GM12892 (cell line): ENCODE data around the gene MORC2.

ENCODE experiments used
- POLR2A ChIP-seq: IDR thresholded peaks from 2 replicates; pipeline ENCODE4 v1.6.1; 2011; ENCODE audit warnings: low read depth, low read length, control low read depth
- POLR2AphosphoS5 ChIP-seq: IDR thresholded peaks from 2 replicates; pipeline ENCODE4 v1.6.1; 2011; ENCODE audit warnings: low read depth, low read length, control low read depth

GRCh38 chr22:30928401-30928800 lies 40.2 kb downstream of the MORC2 start:
- TF ChIP-seq POLR2A = no peak
- no peak for TF ChIP-seq POLR2AphosphoS5
